Neural progenitor cell (in vitro differentiated cells): Measurements from ENCODE around the gene TYR. TPM values are rescaled to one million over a fixed set of nuclear protein-coding genes. Genes with fewer than 3 reads are reported as not detected.
"Not testable (repeated sequence)": the region's sequence is repeated elsewhere in the genome, so short reads cannot be mapped to it uniquely, and the experiment has no call there.

Experiments
- DNase-seq: peaks from one replicate; pipeline ENCODE4 v3.0.0-alpha.2; 2016; ENCODE audit warnings: low spot score
- H2AFZ ChIP-seq: fragments of 200-600 bp; sonication (generic); replicated peaks from 2 replicates; pipeline ENCODE4 v1.6.1; 2016; ENCODE audit warnings: antibody characterized with exemption
- H3F3A ChIP-seq: fragments of 200-600 bp; sonication (generic); 2 replicates; pipeline ENCODE4 v1.6.1; 2016; ENCODE audit warnings: antibody characterized with exemption, low read depth
- H3K27ac ChIP-seq: fragments of 200-600 bp; sonication (generic); 2 replicates; pipeline ENCODE4 v1.5.1; 2016; ENCODE audit warnings: mild to moderate bottlenecking
- H3K27me3 ChIP-seq: fragments of 200-600 bp; sonication (generic); 2 replicates; pipeline ENCODE4 v1.6.1; 2016; ENCODE audit warnings: mild to moderate bottlenecking, moderate library complexity
- H3K36me3 ChIP-seq: fragments of 200-600 bp; sonication (generic); 2 replicates; pipeline ENCODE4 v1.5.1; 2016
- H3K4me1 ChIP-seq: fragments of 200-600 bp; sonication (generic); 2 replicates; pipeline ENCODE4 v1.6.1; 2016; ENCODE audit warnings: mixed run types
- H3K4me2 ChIP-seq: fragments of 200-600 bp; sonication (generic); 2 replicates; pipeline ENCODE4 v1.6.1; 2016
- H3K4me3 ChIP-seq: fragments of 200-600 bp; sonication (generic); 2 replicates; pipeline ENCODE4 v1.5.1; 2016
- H3K79me2 ChIP-seq: fragments of 200-600 bp; sonication (generic); 2 replicates; pipeline ENCODE4 v1.6.1; 2016; ENCODE audit warnings: low read depth
- H3K9ac ChIP-seq: fragments of 200-600 bp; sonication (generic); 2 replicates; pipeline ENCODE4 v1.6.1; 2016
- H3K9me3 ChIP-seq: fragments of 200-600 bp; sonication (generic); 2 replicates; pipeline ENCODE4 v1.5.1; 2016; ENCODE audit warnings: low read depth
- H4K20me1 ChIP-seq: fragments of 200-600 bp; sonication (generic); 2 replicates; pipeline ENCODE4 v1.6.1; 2016; ENCODE audit warnings: low read depth
- H3K27ac Mint-ChIP-seq: 3 replicates; pipeline ENCODE4 v1.8.0; 2021; ENCODE audit warnings: mixed read lengths
- H3K27me3 Mint-ChIP-seq: 2 replicates; pipeline ENCODE4 v1.8.0; 2022; ENCODE audit warnings: low read depth, mild to moderate bottlenecking, inconsistent platforms, moderate library complexity, mixed read lengths; ENCODE audit not compliant: insufficient read depth
- H3K36me3 Mint-ChIP-seq: 3 replicates; pipeline ENCODE4 v1.8.0; 2021; ENCODE audit warnings: mixed read lengths
- H3K4me1 Mint-ChIP-seq: 3 replicates; pipeline ENCODE4 v1.8.0; 2021; ENCODE audit warnings: mixed read lengths
- H3K4me3 Mint-ChIP-seq: 3 replicates; pipeline ENCODE4 v1.8.0; 2021; ENCODE audit warnings: mild to moderate bottlenecking, moderate library complexity, mixed read lengths
- H3K9me3 Mint-ChIP-seq: 3 replicates; pipeline ENCODE4 v1.8.0; 2020; ENCODE audit warnings: mixed read lengths
- EZH2 ChIP-seq: fragments of 200-600 bp; sonication (generic); IDR thresholded peaks from 2 replicates; pipeline ENCODE4 v1.6.1; 2017; ENCODE audit warnings: antibody characterized with exemption, mild to moderate bottlenecking, moderate library complexity
- EZH2phosphoT487 ChIP-seq: fragments of 200-600 bp; sonication (generic); IDR thresholded peaks from 2 replicates; pipeline ENCODE4 v1.6.1; 2017; ENCODE audit warnings: antibody characterized with exemption
- total RNA-seq: library from RNA; depleted of rRNA; stranded (reverse); fragments of >200 nt; gene quantifications from 2 replicates; pipeline ENCODE4 v1.2.3, GENCODE V29; 2015; ENCODE audit warnings: low replicate concordance
- TF ChIP-seq, protein P1 (sequence below): fragments of 200-600 bp; sonication (generic); IDR thresholded peaks from 2 replicates; pipeline ENCODE4 v1.5.1; 2017; ENCODE audit warnings: antibody characterized with exemption, mild to moderate bottlenecking

The TYR gene
- total RNA-seq, 1 donor from 2014 or later = not detected

DNA sequence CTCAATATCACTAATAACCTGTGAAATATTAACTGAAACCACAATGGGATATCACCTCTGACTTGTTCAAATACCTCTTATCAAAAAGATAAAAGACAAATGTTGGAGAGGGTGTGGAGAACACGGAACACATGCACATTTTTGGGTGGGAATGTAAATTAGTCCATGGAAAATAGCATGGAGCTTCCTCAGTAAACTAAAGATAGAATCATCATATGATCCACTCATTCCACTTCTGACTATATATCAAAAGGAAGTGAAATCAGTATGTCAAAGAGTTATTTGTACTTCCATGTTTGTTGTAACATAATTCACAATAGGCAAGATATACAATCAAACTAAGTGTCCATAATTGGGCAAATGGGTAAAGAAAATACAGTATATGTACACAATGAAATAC is 57.4 kb downstream of the TYR start:
- TF ChIP-seq EZH2 (no peak), EZH2phosphoT487 (no peak)
- TF ChIP-seq, protein P1, sequence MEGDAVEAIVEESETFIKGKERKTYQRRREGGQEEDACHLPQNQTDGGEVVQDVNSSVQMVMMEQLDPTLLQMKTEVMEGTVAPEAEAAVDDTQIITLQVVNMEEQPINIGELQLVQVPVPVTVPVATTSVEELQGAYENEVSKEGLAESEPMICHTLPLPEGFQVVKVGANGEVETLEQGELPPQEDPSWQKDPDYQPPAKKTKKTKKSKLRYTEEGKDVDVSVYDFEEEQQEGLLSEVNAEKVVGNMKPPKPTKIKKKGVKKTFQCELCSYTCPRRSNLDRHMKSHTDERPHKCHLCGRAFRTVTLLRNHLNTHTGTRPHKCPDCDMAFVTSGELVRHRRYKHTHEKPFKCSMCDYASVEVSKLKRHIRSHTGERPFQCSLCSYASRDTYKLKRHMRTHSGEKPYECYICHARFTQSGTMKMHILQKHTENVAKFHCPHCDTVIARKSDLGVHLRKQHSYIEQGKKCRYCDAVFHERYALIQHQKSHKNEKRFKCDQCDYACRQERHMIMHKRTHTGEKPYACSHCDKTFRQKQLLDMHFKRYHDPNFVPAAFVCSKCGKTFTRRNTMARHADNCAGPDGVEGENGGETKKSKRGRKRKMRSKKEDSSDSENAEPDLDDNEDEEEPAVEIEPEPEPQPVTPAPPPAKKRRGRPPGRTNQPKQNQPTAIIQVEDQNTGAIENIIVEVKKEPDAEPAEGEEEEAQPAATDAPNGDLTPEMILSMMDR = no peak
- Histone ChIP-seq H3K9ac (no peak overlapping the region), H4K20me1 (no peaks in the 10 kb centered on the region), H3K9me3 (no peaks in the 10 kb centered on the region), H3K27ac (no peak overlapping the region), H3F3A (no peaks in the 10 kb centered on the region), H3K4me3 (no peak overlapping the region), H3K4me1 (peaks cover 9% of the 10 kb centered on the region), H3K27me3 (no peaks in the 10 kb centered on the region), H3K36me3 (no peaks in the 10 kb centered on the region), H3K79me2 (no peaks in the 10 kb centered on the region), H3K4me2 (no peak overlapping the region), H2AFZ (no peak overlapping the region)
- DNase-seq = no peak
- no peaks in the 10 kb centered on the region for H3K9me3 Mint-ChIP-seq
- no peaks in the 10 kb centered on the region for H3K36me3 Mint-ChIP-seq
- no peaks in the 10 kb centered on the region for H3K27me3 Mint-ChIP-seq
- H3K4me1 Mint-ChIP-seq = no peaks in the 10 kb centered on the region
- no peak overlapping the region for H3K27ac Mint-ChIP-seq
- no peak overlapping the region for H3K4me3 Mint-ChIP-seq

DNA sequence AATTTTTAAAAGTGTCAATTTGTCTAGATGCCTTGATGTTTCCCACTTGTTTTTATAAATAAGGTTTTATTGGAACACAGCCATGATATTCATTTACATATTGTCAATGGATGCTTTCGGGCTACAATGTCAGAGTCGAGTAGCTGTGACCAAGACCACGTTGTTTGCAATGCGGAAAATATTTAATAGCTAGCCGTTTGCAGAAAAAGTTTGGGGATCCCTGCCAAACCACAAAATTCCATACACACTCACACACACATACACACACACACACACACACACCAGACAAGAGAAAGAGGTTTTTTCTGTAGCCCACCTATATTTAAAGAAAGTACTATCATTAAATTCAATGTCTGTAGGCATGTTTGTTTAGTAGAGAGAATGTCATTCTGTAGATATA is 58.3 kb downstream of the TYR start:
- H3K4me3 ChIP-seq = no peak overlapping the region
- H3K9me3 Mint-ChIP-seq = no peaks in the 10 kb centered on the region
- H3K4me2 ChIP-seq = no peak overlapping the region
- H3K27ac ChIP-seq = no peak overlapping the region
- no peak for DNase-seq
- H3K36me3 Mint-ChIP-seq = no peaks in the 10 kb centered on the region
- no peak for TF ChIP-seq EZH2phosphoT487
- TF ChIP-seq EZH2 = no peak
- TF ChIP-seq, protein P1 = no peak
- no peak overlapping the region for H2AFZ ChIP-seq
- H3K79me2 ChIP-seq = no peaks in the 10 kb centered on the region
- H3F3A ChIP-seq = no peaks in the 10 kb centered on the region
- no peaks in the 10 kb centered on the region for H3K27me3 Mint-ChIP-seq
- H4K20me1 ChIP-seq = no peaks in the 10 kb centered on the region
- H3K36me3 ChIP-seq = no peaks in the 10 kb centered on the region
- H3K4me3 Mint-ChIP-seq = no peak overlapping the region
- H3K4me1 ChIP-seq = peaks cover 9% of the 10 kb centered on the region
- H3K9ac ChIP-seq = no peak overlapping the region
- H3K9me3 ChIP-seq = no peaks in the 10 kb centered on the region
- H3K27ac Mint-ChIP-seq = no peak overlapping the region
- no peaks in the 10 kb centered on the region for H3K27me3 ChIP-seq
- H3K4me1 Mint-ChIP-seq = no peaks in the 10 kb centered on the region

DNA sequence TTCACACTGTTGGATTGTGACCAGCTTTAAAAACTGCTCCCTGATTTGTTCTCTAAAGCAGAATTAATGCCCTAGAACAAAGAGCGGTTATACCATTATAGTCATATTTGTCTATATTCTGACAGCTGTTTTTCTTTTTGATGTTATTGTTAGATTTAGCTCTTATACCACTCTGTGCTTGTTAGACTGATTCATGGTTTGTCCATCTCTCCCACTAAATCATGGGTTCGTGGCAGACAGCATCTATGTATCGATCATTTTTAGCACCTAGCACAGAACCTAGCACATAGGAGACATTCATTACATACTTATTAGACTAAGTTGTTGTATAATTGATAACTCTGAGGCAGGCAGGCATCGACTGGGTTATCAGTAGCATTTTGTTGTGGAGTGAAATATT is 69.3 kb downstream of the TYR start:
- not testable (repeated sequence) for H3K9ac ChIP-seq, H3K9me3 Mint-ChIP-seq, H3K4me3 ChIP-seq, H3F3A ChIP-seq, H4K20me1 ChIP-seq, H3K9me3 ChIP-seq, H3K36me3 ChIP-seq, H3K79me2 ChIP-seq, DNase-seq, H3K27me3 Mint-ChIP-seq, H3K27me3 ChIP-seq, H3K4me1 Mint-ChIP-seq, H3K27ac ChIP-seq, H3K4me1 ChIP-seq, H2AFZ ChIP-seq, H3K27ac Mint-ChIP-seq, H3K4me3 Mint-ChIP-seq, H3K36me3 Mint-ChIP-seq, H3K4me2 ChIP-seq

DNA sequence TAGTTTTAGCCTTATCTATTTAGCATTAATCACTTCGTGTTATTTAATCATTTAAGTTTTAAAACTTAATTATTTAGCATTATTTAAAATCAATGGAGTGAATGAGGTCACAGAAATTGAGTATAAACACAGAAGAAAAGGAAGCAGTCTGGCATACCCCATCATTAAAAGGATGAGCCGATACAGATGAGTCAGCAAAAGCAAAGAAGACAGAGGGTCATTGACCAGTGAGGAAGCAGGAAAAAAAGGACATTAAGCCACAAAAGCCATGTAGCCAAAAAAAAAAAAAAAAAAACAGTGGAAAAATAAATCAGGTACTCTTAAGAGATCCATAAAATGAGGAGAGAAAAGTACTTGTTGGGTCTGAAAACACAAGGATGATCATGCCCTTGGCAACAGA is 71.5 kb downstream of the TYR start:
- Histone ChIP-seq H3K27ac (no peak overlapping the region), H3K4me2 (no peak overlapping the region), H3F3A (no peaks in the 10 kb centered on the region), H3K4me3 (no peak overlapping the region), H3K4me1 (no peaks in the 10 kb centered on the region), H3K9me3 (no peaks in the 10 kb centered on the region), H2AFZ (no peak overlapping the region), H3K27me3 (no peaks in the 10 kb centered on the region), H3K79me2 (no peaks in the 10 kb centered on the region), H3K36me3 (no peaks in the 10 kb centered on the region), H4K20me1 (no peaks in the 10 kb centered on the region), H3K9ac (no peak overlapping the region)
- TF ChIP-seq, protein P1 = no peak
- TF ChIP-seq EZH2phosphoT487 (no peak), EZH2 (no peak)
- H3K4me1 Mint-ChIP-seq = peaks cover 5% of the 10 kb centered on the region
- peaks cover 1% of the 10 kb centered on the region for H3K36me3 Mint-ChIP-seq
- peaks cover 2% of the 10 kb centered on the region for H3K9me3 Mint-ChIP-seq
- no peak overlapping the region for H3K27ac Mint-ChIP-seq
- no peak overlapping the region for H3K4me3 Mint-ChIP-seq
- DNase-seq = no peak
- no peaks in the 10 kb centered on the region for H3K27me3 Mint-ChIP-seq

GRCh38 chr11:89261483-89261882 is 83.8 kb downstream of the TYR start:
- not testable (repeated sequence) for H3K4me2 ChIP-seq, H3K9ac ChIP-seq, H3K4me3 ChIP-seq, DNase-seq, H3K36me3 Mint-ChIP-seq, H3K27ac Mint-ChIP-seq, H3K36me3 ChIP-seq, H3K79me2 ChIP-seq, H3F3A ChIP-seq, H3K27ac ChIP-seq, H3K27me3 Mint-ChIP-seq, H3K4me3 Mint-ChIP-seq, H3K4me1 ChIP-seq, H4K20me1 ChIP-seq, H3K27me3 ChIP-seq, H3K9me3 ChIP-seq, H3K4me1 Mint-ChIP-seq, H3K9me3 Mint-ChIP-seq, H2AFZ ChIP-seq
